Astrocyte of the spinal cord (primary cell): ENCODE results near the gene NODAL.
A peak's percentile ranks its signal among the peaks of the same experiment; 100 is the strongest.

Experiments used
- DNase-seq: peaks from one replicate; pipeline ENCODE4 v3.0.0; 2011; ENCODE audit warnings: low read depth, low spot score
- H3K4me3 ChIP-seq: 2 replicates; pipeline ENCODE4 v1.5.1; 2011; ENCODE audit warnings: low read depth, mild to moderate bottlenecking, low read length, moderate library complexity
- in situ Hi-C: cut with HindIII; loops from 2 replicates; pipeline ENCODE4 v1.10.0; 2017; ENCODE audit warnings: low sequenced_read_pairs
- TF ChIP-seq, protein P1 (sequence below): IDR thresholded peaks from 2 replicates; pipeline ENCODE4 v1.5.1; 2012; ENCODE audit warnings: low read depth, mild to moderate bottlenecking, low read length, inconsistent platforms

The NODAL gene

DNA sequence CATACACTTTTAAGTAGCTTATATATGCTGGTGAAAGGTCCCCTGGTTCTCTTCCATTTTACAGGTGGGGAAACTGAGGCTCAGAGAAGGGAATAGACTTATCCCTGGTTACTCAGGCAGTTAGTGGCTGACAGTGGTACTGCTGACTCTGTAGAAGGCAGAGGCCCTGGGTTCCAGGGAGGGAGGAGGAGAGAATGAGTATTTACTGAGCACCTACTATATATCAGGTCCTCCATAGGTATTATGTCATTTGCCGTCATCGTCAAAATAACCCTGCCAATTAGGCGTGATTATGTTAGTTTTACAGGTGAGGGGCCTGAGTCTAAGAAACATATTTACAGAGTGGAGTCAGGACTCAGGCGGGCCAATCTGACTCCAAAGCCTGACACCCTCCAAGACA lies 23.8 kb upstream of the NODAL start:
- in situ Hi-C loops: no loop called here
- no peak for DNase-seq
- no peak overlapping the region for H3K4me3 ChIP-seq
- TF ChIP-seq, protein P1, sequence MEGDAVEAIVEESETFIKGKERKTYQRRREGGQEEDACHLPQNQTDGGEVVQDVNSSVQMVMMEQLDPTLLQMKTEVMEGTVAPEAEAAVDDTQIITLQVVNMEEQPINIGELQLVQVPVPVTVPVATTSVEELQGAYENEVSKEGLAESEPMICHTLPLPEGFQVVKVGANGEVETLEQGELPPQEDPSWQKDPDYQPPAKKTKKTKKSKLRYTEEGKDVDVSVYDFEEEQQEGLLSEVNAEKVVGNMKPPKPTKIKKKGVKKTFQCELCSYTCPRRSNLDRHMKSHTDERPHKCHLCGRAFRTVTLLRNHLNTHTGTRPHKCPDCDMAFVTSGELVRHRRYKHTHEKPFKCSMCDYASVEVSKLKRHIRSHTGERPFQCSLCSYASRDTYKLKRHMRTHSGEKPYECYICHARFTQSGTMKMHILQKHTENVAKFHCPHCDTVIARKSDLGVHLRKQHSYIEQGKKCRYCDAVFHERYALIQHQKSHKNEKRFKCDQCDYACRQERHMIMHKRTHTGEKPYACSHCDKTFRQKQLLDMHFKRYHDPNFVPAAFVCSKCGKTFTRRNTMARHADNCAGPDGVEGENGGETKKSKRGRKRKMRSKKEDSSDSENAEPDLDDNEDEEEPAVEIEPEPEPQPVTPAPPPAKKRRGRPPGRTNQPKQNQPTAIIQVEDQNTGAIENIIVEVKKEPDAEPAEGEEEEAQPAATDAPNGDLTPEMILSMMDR: no peak

DNA sequence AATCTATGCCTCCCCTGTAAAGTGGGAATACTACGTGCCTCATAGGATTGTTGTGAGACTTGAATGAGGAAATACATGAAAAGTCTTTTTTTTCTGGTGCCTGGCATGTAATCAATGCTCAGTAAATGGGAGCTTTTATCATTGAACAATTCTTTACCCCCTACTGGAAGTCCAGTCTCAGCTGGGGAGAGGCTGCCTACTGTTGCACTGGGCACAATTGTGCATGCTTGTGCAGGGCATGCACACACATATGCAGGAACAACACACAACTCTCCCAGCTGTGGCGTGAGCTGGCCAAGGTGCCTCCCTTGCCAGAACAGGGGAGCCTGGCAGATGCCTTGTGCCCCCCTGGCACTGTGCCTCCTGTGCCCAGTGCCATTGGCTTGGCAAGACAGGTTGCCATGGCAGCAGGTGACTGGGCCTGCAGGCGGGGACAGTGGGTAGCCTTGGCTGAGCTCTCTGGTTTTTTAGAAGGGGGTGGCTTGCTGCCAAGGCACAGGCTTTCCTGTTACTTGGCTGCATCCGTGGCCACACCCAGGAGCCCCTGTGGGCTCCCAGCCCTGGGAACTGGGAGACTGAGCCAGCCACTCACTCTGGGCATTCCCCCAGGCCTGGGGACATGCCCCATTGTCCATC lies 21.0 kb upstream of the NODAL start:
- no peak for DNase-seq
- TF ChIP-seq, protein P1: no peak
- in situ Hi-C loops: no loop called here
- no peak overlapping the region for H3K4me3 ChIP-seq

DNA sequence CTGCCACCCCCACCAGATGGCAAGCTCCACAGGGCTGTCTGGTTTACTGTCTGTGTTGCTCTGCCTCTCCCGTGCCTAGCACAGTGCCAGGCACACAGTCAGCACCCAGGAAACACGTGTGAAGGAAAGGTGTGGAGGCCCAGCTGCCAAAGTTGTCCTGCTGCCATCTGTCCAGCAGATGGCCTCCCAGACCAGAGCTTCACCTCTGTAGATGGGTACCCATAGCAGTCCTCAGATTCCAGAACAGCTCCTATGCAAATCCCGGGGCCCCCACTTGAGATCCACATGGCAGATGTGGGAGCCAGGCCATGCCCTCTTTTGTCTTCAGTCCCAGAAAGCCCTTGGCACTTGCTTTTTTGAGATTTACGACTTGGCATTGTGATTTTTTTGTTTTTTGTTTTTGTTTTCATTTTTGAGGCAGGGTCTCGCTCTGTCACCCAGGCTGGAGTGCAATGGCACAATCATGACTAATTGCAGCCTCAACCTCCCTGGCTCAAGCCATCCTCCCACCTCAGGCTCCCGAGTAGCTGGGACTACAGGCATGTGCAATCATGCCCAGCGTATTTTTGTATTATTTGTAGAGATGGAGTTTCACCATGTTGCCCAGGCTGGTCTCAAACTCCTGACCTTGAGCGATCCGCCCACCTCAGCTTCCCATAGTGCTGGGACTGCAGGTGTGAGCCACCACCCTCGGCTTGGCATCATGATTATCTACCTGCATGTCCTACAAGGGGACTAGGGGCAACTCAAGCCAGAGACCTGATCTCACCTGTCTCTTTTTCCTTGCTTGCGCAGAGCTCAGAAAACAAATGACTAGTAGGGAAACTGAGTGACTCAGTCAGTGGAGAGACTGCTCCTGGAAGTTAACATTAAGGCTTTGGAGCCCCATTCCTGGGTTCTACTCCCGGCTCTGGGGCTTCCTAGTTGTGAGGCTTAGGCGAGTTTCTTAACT lies 20.2 kb upstream of the NODAL start:
- TF ChIP-seq, protein P1: peak; percentile 95
- in situ Hi-C loops: no loop called here
- DNase-seq: peak; percentile 50

DNA sequence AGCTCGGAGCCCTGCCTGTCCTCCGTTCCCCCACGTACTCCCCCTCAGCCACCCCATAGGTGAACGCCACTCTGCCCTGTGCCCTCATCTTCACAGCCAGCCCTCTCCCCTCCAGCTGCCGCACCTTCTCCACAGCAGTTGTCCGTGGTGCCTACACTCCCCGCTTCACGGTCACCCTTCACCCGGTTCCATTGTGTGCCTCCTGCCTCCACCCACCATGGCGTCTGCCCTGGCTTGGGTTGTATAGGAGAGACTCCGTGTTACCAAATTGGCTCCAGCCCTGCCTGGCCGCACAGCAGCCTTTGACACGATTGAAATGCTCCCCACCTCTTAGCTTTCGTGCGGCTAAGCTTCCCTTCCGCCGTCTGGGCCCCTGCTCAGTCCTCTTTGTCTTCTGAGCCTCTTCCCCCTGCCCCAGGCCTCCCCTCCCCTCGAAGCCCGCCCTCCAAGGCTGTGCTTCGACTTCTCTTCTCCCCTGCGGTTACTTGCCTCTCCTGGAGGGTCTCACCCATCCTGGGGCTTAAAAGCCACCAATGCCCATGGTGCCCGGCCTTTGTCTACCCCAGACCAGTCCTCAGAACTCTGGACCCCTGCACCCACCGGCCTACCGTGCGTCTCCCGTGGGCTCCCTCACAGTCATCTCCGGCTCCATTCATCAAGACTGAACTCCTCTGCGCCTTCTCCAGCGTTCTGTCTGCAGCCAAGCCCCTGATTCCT lies 18.5 kb upstream of the NODAL start:
- in situ Hi-C loops: no loop called here
- no peak overlapping the region for H3K4me3 ChIP-seq
- DNase-seq: no peak
- TF ChIP-seq, protein P1: no peak

More for the DNA sequence above, 20.2 kb upstream of the NODAL start:
- H3K4me3 ChIP-seq: no peak overlapping the region

DNA sequence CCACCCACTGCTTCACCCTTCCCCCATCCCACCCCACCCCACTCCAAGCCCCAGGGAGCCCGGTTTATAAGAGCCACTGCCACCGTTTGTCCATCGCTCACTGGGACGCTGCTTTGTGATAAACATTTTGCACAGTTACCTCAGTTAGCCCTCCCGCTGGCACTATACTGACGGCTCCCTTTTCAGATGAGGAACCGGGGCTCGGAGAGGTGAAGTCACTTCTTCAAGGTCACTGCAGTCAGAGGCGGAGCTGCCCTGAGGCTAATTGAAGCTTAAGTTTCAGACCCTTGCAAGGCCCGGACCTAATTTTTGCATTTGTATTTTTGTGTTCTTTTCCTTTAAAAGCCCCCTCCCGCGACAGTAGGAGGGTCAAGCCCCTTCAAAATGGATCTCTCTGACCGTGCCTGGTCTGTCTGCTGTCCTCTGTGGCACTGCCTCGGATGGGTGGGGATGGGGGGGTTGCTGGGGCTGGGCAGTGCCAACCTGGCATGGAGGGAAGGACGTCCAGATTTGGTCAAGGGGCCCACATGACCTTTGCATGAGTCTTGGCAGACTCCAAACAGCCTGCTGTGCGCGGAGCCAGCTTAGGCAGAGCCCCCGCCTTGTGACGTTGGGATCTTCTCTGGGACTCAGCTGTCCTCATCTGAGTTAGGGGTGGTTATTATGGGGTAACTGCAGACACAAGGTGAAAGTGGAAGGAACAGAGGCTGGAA lies 17.7 kb upstream of the NODAL start:
- DNase-seq: no peak
- in situ Hi-C loops: no loop called here
- TF ChIP-seq, protein P1: no peak

More for the DNA sequence above, 17.7 kb upstream of the NODAL start:
- no peak overlapping the region for H3K4me3 ChIP-seq
